Epithelial cell of esophagus (primary cell): Measurements from ENCODE around the gene TNNI2.

ENCODE experiments used
- DNase-seq: peaks from one replicate; pipeline ENCODE4 v3.0.0; 2010; ENCODE audit warnings: low read depth
- H3K4me3 ChIP-seq: 2 replicates; pipeline ENCODE4 v1.5.1; 2011; ENCODE audit warnings: mild to moderate bottlenecking, low read length, control low read depth
- TF ChIP-seq, protein P1 (sequence below): IDR thresholded peaks from 2 replicates; pipeline ENCODE4 v1.5.1; 2011; ENCODE audit warnings: low read depth, mild to moderate bottlenecking, low read length, control low read depth, inconsistent platforms; ENCODE audit not compliant: insufficient read depth; ENCODE audit errors: missing control alignments

The TNNI2 gene

GRCh38 chr11:1821562-1821961 is 17.2 kb upstream of the TNNI2 start:
- no peak overlapping the region for H3K4me3 ChIP-seq
- TF ChIP-seq, protein P1, sequence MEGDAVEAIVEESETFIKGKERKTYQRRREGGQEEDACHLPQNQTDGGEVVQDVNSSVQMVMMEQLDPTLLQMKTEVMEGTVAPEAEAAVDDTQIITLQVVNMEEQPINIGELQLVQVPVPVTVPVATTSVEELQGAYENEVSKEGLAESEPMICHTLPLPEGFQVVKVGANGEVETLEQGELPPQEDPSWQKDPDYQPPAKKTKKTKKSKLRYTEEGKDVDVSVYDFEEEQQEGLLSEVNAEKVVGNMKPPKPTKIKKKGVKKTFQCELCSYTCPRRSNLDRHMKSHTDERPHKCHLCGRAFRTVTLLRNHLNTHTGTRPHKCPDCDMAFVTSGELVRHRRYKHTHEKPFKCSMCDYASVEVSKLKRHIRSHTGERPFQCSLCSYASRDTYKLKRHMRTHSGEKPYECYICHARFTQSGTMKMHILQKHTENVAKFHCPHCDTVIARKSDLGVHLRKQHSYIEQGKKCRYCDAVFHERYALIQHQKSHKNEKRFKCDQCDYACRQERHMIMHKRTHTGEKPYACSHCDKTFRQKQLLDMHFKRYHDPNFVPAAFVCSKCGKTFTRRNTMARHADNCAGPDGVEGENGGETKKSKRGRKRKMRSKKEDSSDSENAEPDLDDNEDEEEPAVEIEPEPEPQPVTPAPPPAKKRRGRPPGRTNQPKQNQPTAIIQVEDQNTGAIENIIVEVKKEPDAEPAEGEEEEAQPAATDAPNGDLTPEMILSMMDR: no peak
- no peak for DNase-seq

- no peak overlapping the region for H3K4me3 ChIP-seq
- DNase-seq: no peak
- TF ChIP-seq, protein P1: no peak
These were observed 16.0 kb upstream of the TNNI2 start for GRCh38 chr11:1822648-1823375.

GRCh38 chr11:1823376-1824220 is 15.2 kb upstream of the TNNI2 start:
- DNase-seq: no peak
- no peak overlapping the region for H3K4me3 ChIP-seq
- TF ChIP-seq, protein P1: no peak

- DNase-seq: no peak
- TF ChIP-seq, protein P1: no peak
- H3K4me3 ChIP-seq: no peak overlapping the region
These were observed 14.4 kb upstream of the TNNI2 start for GRCh38 chr11:1824221-1825038.

DNA sequence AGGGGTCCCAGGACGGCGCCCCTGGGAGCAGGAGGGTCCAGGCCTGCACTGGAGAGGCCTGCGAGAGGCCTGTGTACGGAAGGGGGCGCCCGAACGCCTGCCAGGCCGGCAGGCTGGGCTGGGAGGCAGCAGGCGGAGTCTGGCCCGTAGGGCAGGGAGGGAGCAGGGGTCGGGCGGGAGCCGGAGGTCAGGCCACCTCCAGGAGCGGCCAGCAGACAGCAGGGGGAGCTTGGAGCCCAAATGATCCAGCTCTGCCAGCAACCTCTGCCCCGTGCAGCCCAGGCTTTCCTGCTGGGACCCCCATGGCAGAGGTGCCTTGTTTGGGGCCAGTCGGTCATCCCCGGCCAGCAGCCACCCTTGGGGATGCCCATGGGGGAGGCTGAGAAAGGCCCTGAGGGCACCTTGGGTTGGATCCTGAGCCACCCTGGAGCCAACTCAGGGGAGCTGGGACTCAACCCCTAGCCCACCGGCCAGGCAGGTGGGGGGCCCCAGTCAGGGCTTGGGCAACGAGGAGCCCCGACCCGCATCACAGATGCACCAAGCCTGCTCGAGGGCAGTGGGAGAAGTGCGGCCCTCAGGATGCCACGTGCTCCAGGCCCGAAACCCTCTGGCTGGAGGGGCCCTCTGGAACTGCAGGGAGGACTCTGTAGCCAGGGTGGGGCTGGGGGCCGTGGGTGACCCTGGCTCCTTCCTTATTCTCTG is 13.6 kb upstream of the TNNI2 start:
- TF ChIP-seq, protein P1: no peak
- DNase-seq: no peak
- no peak overlapping the region for H3K4me3 ChIP-seq

GRCh38 chr11:1825785-1826451 is 12.9 kb upstream of the TNNI2 start:
- DNase-seq: no peak
- TF ChIP-seq, protein P1: no peak

More at GRCh38 chr11:1825785-1826451, 12.9 kb upstream of the TNNI2 start:
- H3K4me3 ChIP-seq: no peak overlapping the region
